Neural progenitor cell (in vitro differentiated cells): Measurements from ENCODE around the gene TNFRSF21.

ENCODE experiments used
- EZH2 ChIP-seq: fragments of 200-600 bp; sonication (generic); IDR thresholded peaks from 2 replicates; pipeline ENCODE4 v1.6.1; 2017; ENCODE audit warnings: antibody characterized with exemption, mild to moderate bottlenecking, moderate library complexity
- EZH2phosphoT487 ChIP-seq: fragments of 200-600 bp; sonication (generic); IDR thresholded peaks from 2 replicates; pipeline ENCODE4 v1.6.1; 2017; ENCODE audit warnings: antibody characterized with exemption
- TF ChIP-seq, protein P1 (sequence below): fragments of 200-600 bp; sonication (generic); IDR thresholded peaks from 2 replicates; pipeline ENCODE4 v1.5.1; 2017; ENCODE audit warnings: antibody characterized with exemption, mild to moderate bottlenecking

DNA sequence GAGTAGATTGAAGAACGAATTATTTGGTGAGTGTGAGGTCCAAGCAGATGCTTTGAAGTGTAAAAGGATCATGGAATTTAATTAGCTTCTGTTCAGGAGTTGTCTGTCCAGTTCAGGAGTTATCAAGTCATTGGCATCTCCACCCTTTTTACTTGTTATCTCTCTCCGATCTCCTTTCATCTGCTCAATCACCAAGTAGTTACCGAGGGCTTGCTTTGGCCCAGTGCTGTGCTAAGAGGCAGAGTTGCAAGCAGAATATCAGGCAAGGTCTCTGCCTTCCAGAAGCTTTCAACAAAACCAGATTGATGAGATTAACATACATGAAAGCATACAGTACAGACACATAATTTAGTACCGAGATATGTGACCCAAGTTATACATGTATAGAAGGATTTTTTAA, 10.2 kb upstream of the TNFRSF21 start:
- TF ChIP-seq EZH2phosphoT487 (no peak), EZH2 (no peak)
- TF ChIP-seq, protein P1, sequence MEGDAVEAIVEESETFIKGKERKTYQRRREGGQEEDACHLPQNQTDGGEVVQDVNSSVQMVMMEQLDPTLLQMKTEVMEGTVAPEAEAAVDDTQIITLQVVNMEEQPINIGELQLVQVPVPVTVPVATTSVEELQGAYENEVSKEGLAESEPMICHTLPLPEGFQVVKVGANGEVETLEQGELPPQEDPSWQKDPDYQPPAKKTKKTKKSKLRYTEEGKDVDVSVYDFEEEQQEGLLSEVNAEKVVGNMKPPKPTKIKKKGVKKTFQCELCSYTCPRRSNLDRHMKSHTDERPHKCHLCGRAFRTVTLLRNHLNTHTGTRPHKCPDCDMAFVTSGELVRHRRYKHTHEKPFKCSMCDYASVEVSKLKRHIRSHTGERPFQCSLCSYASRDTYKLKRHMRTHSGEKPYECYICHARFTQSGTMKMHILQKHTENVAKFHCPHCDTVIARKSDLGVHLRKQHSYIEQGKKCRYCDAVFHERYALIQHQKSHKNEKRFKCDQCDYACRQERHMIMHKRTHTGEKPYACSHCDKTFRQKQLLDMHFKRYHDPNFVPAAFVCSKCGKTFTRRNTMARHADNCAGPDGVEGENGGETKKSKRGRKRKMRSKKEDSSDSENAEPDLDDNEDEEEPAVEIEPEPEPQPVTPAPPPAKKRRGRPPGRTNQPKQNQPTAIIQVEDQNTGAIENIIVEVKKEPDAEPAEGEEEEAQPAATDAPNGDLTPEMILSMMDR, result no peak
